Activated T-helper 1 cell treated with anti-CD3 and anti-CD28 coated beads, Interleukin-12 subunit alpha, Interleukin-12 subunit beta, Interleukin-2, Interleukin-4 antibody, amounts not matched to agents 30 ng/mL and 10 ng/mL and 1 ng/mL, durations not matched to agents 14 hours and 24 hours and 36 hours (primary cell): Measurements from ENCODE around the gene MYH9. TPM values are rescaled to one million over a fixed set of nuclear protein-coding genes. Genes with fewer than 3 reads are reported as not detected.

Experiments used
- DNase-seq: peaks from one replicate; pipeline ENCODE4 v3.0.0; 2021; ENCODE audit warnings: low spot score
- H3K27ac Mint-ChIP-seq: one replicate; pipeline ENCODE4 v1.8.0; 2021; ENCODE audit warnings: mild to moderate bottlenecking, mixed read lengths
- H3K27me3 Mint-ChIP-seq: one replicate; pipeline ENCODE4 v1.8.0; 2022; ENCODE audit warnings: mild to moderate bottlenecking, moderate library complexity, mixed read lengths; ENCODE audit not compliant: insufficient read depth
- H3K36me3 Mint-ChIP-seq: one replicate; pipeline ENCODE4 v1.8.0; 2021; ENCODE audit warnings: low read depth, mixed read lengths
- H3K4me1 Mint-ChIP-seq: one replicate; pipeline ENCODE4 v1.8.0; 2021; ENCODE audit warnings: low read depth, mixed read lengths
- H3K4me3 Mint-ChIP-seq: one replicate; pipeline ENCODE4 v1.8.0; 2021; ENCODE audit warnings: mild to moderate bottlenecking, moderate library complexity, mixed read lengths
- H3K9me3 Mint-ChIP-seq: one replicate; pipeline ENCODE4 v1.8.0; 2021; ENCODE audit warnings: mixed read lengths
- intact Hi-C: fragments of 100-400 bp; cut with micrococcal nuclease; formaldehyde crosslinking; loops from one replicate; pipeline ENCODE4 v1.15.1; 2024
- total RNA-seq: library from RNA; stranded (reverse); gene quantifications from 2 replicates; pipeline ENCODE4 v1.2.3, GENCODE V29; 2022

The MYH9 gene
- total RNA-seq, 1 donor from 2014 or later = 618 TPM

- peaks cover 46% of the 10 kb centered on the region for H3K4me1 Mint-ChIP-seq
- DNase-seq = no peak
- H3K36me3 Mint-ChIP-seq = peaks cover 27% of the 10 kb centered on the region
- H3K4me3 Mint-ChIP-seq = peak overlapping the region; percentile 85
- H3K9me3 Mint-ChIP-seq = no peaks in the 10 kb centered on the region
- intact Hi-C loops = loop anchor here (5.0 kb wide), 3 partner anchors 50 to 150 kb away; partner anchors contain the start of genes APOL2 and EIF3D
- peak overlapping the region; percentile 84 for H3K27ac Mint-ChIP-seq
- H3K27me3 Mint-ChIP-seq = no peaks in the 10 kb centered on the region
Observed at GRCh38 chr22:36387709-36387958, 133 bp downstream of the MYH9 start.

GRCh38 chr22:36386900-36387708, 663 bp downstream of the MYH9 start:
- intact Hi-C loops = loop anchor here (1.0 to 5.0 kb wide), 6 partner anchors 10 to 150 kb away; partner anchors contain the start of genes APOL2 and EIF3D
- Mint-ChIP-seq H3K9me3 (no peaks in the 10 kb centered on the region), H3K27me3 (no peaks in the 10 kb centered on the region), H3K4me3 (peak overlapping the region; percentile 100), H3K27ac (peak overlapping the region; percentile 99), H3K4me1 (peaks cover 46% of the 10 kb centered on the region), H3K36me3 (peaks cover 27% of the 10 kb centered on the region)
- DNase-seq = peak; percentile 58

DNA sequence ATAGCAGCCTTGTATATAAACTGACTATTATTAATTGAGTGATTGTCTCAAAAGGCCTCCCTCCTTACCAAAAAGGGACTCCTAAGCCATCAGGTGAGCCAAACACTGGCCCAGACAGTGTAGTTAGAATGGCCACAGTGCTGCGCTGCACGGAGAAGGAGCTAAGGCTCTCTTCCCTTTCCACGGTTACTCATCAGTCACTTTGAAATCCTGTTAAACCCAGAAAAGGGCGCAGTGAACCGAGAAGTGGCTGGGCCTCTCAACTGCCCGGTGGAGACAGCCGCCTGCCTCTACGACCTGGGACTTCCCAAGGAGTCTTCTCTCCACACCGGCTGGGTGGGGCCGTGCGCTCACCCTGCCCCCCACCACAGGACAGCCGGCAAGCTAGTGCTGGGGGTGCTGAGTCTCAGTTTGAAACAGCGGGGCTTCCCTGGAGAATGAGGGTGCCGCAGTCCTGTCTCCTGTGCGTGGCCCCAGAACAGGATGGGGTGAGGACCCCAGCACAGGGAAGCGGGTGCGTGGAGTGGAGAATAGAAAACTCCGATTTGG, 1.3 kb downstream of the MYH9 start:
- H3K4me1 Mint-ChIP-seq = peaks cover 53% of the 10 kb centered on the region
- intact Hi-C loops = loop anchor here (1.0 to 5.0 kb wide), 6 partner anchors 9 to 149 kb away; partner anchors contain the start of genes APOL2 and EIF3D
- peak overlapping the region; percentile 99 for H3K27ac Mint-ChIP-seq
- no peaks in the 10 kb centered on the region for H3K9me3 Mint-ChIP-seq
- H3K36me3 Mint-ChIP-seq = peaks cover 31% of the 10 kb centered on the region
- DNase-seq = peak; percentile 49
- H3K4me3 Mint-ChIP-seq = peak overlapping the region; percentile 100
- no peaks in the 10 kb centered on the region for H3K27me3 Mint-ChIP-seq

DNA sequence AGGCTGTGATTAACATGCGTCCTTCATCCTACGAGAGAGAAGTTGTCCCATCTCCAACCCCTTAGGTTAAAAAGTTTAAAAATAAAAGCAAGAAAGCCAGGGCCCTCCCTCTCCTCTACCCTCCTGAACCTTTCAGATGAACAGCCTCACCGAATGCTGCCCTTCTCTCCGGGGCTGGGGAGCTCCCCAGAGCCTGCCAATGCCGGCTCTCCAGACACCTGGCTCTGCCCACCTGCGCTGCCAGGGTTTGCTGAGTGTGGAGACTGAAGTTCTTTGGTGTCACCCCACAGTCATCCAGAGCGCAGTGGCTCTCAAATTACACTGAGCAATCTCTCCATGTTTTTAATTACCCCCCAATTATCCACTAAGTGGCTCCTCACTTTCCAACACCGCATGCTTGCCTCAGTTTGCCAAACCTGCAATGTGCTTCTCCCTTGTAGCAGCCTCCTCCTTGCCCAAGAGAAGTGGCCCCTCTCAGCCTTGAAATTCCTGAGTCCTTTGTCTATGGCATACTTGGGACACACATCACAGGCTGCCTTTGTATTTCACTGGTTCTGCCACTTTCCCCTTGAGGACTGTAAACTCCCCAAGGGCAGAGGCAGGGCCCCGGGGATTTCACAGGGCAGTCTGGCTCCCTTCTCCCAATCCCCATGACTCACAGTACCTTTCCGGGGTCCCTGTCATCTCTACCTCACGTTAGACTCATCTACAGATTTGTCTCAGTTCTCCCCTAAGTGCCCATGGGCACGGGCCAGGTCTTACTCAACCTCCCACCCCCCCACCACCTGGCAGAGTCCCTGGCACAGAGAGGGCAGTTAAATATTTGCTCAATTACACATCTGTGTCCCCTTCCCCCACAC, 2.0 kb downstream of the MYH9 start:
- Mint-ChIP-seq H3K4me3 (peak overlapping the region; percentile 100), H3K27me3 (no peaks in the 10 kb centered on the region), H3K9me3 (no peaks in the 10 kb centered on the region), H3K27ac (peak overlapping the region; percentile 99), H3K4me1 (peaks cover 57% of the 10 kb centered on the region), H3K36me3 (peaks cover 35% of the 10 kb centered on the region)
- intact Hi-C loops = loop anchor here (1.0 to 5.0 kb wide), 6 partner anchors 8 to 148 kb away; partner anchors contain the start of genes APOL2 and EIF3D
- DNase-seq = peak; percentile 29

DNA sequence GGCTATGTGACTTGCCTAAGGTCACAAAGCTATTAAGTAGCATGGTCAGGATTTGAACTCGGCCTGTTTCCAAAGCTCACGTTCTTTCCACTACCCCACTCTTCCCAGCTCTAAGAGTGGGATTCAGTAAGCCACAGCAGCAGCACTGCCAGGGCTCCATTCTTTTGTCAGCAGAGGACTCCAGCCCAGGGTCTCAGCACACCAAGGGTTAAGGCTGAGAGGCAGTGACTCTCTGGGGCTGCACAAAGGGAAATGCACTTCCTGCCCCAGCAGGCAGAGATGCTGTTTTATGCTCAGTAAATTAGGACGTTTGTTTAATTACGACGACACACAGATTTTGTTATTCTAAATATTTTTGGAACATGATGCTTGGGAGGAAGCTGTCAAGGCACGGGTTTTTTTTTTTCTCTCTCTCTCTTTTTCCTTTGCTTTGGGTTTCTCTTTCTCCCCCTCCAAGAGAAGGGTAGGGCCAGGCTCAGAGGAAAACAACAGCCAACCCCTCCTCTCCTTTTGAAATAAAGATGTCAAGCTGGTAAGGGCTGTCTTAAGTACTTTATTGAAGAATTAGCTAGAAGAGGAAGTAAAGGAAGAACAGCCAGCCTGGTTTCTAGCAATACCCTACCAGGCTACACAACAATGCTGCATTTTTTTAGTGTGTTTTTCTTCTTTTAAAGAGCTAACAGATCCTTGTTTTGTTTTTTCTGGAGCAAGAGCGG, 2.8 kb downstream of the MYH9 start:
- Mint-ChIP-seq H3K9me3 (no peaks in the 10 kb centered on the region), H3K4me1 (peaks cover 60% of the 10 kb centered on the region), H3K36me3 (peaks cover 38% of the 10 kb centered on the region), H3K27me3 (no peaks in the 10 kb centered on the region), H3K4me3 (peak overlapping the region; percentile 100), H3K27ac (peak overlapping the region; percentile 99)
- peak; percentile 28 for DNase-seq
- intact Hi-C loops = loop anchor here (5.0 kb wide), 3 partner anchors 52 to 148 kb away; partner anchors contain the start of genes APOL2 and EIF3D

GRCh38 chr22:36383110-36383581, 4.6 kb downstream of the MYH9 start:
- intact Hi-C loops = loop anchor here (1.0 kb wide), 1 partner anchor 26 kb away; no protein-coding TSS in a partner anchor
- H3K36me3 Mint-ChIP-seq = peaks cover 45% of the 10 kb centered on the region
- H3K4me1 Mint-ChIP-seq = peaks cover 68% of the 10 kb centered on the region
- DNase-seq = peak; percentile 55
- peak overlapping the region; percentile 78 for H3K4me3 Mint-ChIP-seq
- no peaks in the 10 kb centered on the region for H3K27me3 Mint-ChIP-seq
- H3K27ac Mint-ChIP-seq = peak overlapping the region; percentile 94
- H3K9me3 Mint-ChIP-seq = no peaks in the 10 kb centered on the region

DNA sequence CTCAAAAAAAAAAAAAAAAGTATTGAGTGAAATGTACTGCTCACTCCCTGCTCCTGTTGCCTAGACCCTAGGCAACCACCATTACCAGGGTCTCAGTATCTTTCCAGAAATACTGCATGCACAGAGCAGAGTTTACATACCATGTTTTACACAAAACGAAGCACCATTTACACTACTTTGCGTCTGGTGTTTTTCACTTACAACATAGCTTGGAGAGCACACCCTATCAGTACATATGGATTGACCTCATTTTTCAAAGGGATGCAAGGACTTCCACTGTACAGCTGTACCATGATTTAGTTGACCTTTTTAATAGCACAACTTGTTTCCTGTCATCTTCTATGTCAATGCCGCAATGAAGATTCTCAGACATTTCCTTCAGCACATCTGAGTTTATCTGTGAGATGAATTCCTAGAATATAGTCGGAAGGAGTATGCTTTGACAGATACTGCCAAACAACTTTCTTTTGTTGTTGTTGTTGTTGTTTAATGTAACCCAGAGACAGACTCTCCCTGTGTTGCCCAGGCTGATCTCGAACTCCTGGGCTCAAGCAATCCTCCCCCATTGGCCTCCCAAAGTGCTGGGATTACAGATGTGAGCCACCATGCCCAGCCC, 6.1 kb downstream of the MYH9 start:
- no peak for DNase-seq
- H3K4me1 Mint-ChIP-seq = peaks cover 84% of the 10 kb centered on the region
- H3K9me3 Mint-ChIP-seq = no peaks in the 10 kb centered on the region
- H3K27me3 Mint-ChIP-seq = no peaks in the 10 kb centered on the region
- peak overlapping the region; percentile 82 for H3K4me3 Mint-ChIP-seq
- intact Hi-C loops = no loop called here
- peaks cover 55% of the 10 kb centered on the region for H3K36me3 Mint-ChIP-seq
- H3K27ac Mint-ChIP-seq = peak overlapping the region; percentile 99

DNA sequence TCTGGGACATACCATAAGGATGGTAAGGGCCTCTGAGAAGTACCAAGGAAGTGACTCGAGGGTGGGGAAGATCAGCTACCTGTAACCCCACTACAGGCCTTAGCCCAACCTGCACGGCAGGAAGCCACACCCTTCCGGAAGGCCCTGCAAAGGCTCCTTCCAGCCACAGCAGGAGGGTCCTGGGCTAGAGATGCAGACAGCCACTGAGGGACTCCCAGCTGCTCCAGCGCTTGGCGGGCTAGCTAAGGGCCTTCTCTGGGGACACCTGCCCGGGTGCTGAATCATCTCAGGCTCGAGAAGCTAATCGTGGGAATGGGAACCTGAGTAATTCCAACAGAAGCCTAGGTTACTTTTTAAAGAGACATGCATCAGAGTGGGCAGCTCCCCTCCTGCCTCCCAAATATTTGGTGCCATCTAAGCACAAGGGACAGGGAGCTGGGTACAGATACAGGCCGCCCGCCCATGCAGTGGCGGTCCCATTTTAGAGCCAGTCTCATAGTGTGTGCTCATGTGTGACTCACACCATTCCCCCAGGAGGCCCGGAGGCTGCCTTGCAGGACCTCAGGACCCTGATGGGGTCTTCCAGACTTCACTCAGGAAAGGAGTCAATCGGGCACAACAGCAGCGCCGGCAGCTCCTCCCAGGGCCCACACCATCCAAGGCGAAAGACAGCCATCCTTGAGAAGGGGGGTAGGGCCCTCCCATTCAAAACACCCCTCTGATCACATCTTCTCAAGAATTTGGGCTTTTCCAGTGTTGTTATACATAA, 8.0 kb downstream of the MYH9 start:
- peak; percentile 51 for DNase-seq
- Mint-ChIP-seq H3K36me3 (peaks cover 48% of the 10 kb centered on the region), H3K9me3 (no peaks in the 10 kb centered on the region), H3K4me1 (peaks cover 80% of the 10 kb centered on the region), H3K27me3 (no peaks in the 10 kb centered on the region), H3K4me3 (peak overlapping the region; percentile 87), H3K27ac (peak overlapping the region; percentile 99)
- intact Hi-C loops = no loop called here

DNA sequence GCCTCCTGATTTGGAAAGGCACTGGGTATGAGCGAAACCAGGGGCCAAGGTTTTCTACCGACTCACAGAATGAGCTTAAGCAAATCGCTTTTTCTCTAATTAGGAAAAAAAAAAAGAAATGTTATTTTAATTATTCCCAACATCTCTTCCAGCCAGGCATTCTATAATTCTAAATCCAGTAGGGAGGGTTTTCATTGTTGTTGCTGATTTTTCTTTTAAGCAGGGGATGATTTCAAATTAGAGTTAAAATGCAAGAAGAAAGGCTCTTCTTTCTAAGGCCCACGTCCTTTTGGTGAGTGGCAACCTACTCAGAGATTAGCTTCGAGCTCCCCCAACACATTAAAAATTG, 8.9 kb downstream of the MYH9 start:
- no peaks in the 10 kb centered on the region for H3K9me3 Mint-ChIP-seq
- peaks cover 84% of the 10 kb centered on the region for H3K4me1 Mint-ChIP-seq
- DNase-seq = no peak
- peak overlapping the region; percentile 99 for H3K27ac Mint-ChIP-seq
- H3K4me3 Mint-ChIP-seq = peak overlapping the region; percentile 87
- H3K36me3 Mint-ChIP-seq = peaks cover 49% of the 10 kb centered on the region
- no peaks in the 10 kb centered on the region for H3K27me3 Mint-ChIP-seq
- intact Hi-C loops = no loop called here

GRCh38 chr22:36378080-36378868, 9.5 kb downstream of the MYH9 start:
- no peak for DNase-seq
- no peaks in the 10 kb centered on the region for H3K27me3 Mint-ChIP-seq
- intact Hi-C loops = no loop called here
- H3K4me1 Mint-ChIP-seq = peaks cover 85% of the 10 kb centered on the region
- peaks cover 52% of the 10 kb centered on the region for H3K36me3 Mint-ChIP-seq
- H3K9me3 Mint-ChIP-seq = no peaks in the 10 kb centered on the region
- peak overlapping the region; percentile 87 for H3K4me3 Mint-ChIP-seq
- H3K27ac Mint-ChIP-seq = peak overlapping the region; percentile 99
